Activated naive CD4-positive, alpha-beta T cell treated with anti-CD3 and anti-CD28 coated beads for 36 hours (primary cell): ENCODE data around the gene OR1K1. TPM values are rescaled to one million over a fixed set of nuclear protein-coding genes. Genes with fewer than 3 reads are reported as not detected.
"Not testable (repeated sequence)": the region's sequence is repeated elsewhere in the genome, so short reads cannot be mapped to it uniquely, and the experiment has no call there.

Experiments
- CTCF ChIA-PET: fragments of 350-600 bp; sonication (Branson Sonifier 250); formaldehyde crosslinking; loops from one replicate; lab custom pipeline; 2021; ENCODE audit warnings: antibody characterized with exemption; lab: Charles Lee
- DNase-seq: peaks from one replicate; pipeline ENCODE4 v3.0.0-alpha.2; 2020
- H3K27ac Mint-ChIP-seq: one replicate; pipeline ENCODE4 v1.8.0; 2021; ENCODE audit warnings: mild to moderate bottlenecking, mixed read lengths
- H3K27me3 Mint-ChIP-seq: one replicate; pipeline ENCODE4 v1.8.0; 2021; ENCODE audit warnings: low read depth, mixed read lengths
- H3K36me3 Mint-ChIP-seq: one replicate; pipeline ENCODE4 v1.8.0; 2021; ENCODE audit warnings: low read depth, mixed read lengths
- H3K4me1 Mint-ChIP-seq: one replicate; pipeline ENCODE4 v1.8.0; 2021; ENCODE audit warnings: low read depth, mixed read lengths
- H3K4me3 Mint-ChIP-seq: one replicate; pipeline ENCODE4 v1.8.0; 2021; ENCODE audit warnings: mild to moderate bottlenecking, moderate library complexity, mixed read lengths
- H3K9me3 Mint-ChIP-seq: one replicate; pipeline ENCODE4 v1.8.0; 2021; ENCODE audit warnings: mixed read lengths
- intact Hi-C: fragments of 100-400 bp; cut with micrococcal nuclease; formaldehyde crosslinking; loops from one replicate; pipeline ENCODE4 v1.15.1; 2023
- total RNA-seq, 2 experiments: library from RNA; stranded (reverse); gene quantifications; one replicate each; pipeline ENCODE4 v1.2.3, GENCODE V29; 2021

Gene OR1K1
- total RNA-seq, 2 experiments from 2014 or later = not detected

GRCh38 chr9:122837266-122837850, 37.4 kb downstream of the OR1K1 start:
- DNase-seq = no peak
- H3K4me3 Mint-ChIP-seq = no peak overlapping the region
- H3K27me3 Mint-ChIP-seq = no peaks in the 10 kb centered on the region
- peaks cover 11% of the 10 kb centered on the region for H3K4me1 Mint-ChIP-seq
- intact Hi-C loops = no loop called here
- no peaks in the 10 kb centered on the region for H3K9me3 Mint-ChIP-seq
- CTCF ChIA-PET = no interaction called here
- no peaks in the 10 kb centered on the region for H3K36me3 Mint-ChIP-seq
- no peak overlapping the region for H3K27ac Mint-ChIP-seq

- H3K27me3 Mint-ChIP-seq, H3K4me3 Mint-ChIP-seq, intact Hi-C loops, H3K9me3 Mint-ChIP-seq, DNase-seq, CTCF ChIA-PET, H3K36me3 Mint-ChIP-seq, H3K27ac Mint-ChIP-seq: not testable (repeated sequence)
- H3K4me1 Mint-ChIP-seq = peaks cover 11% of the 10 kb centered on the region
These were observed 38.5 kb downstream of the OR1K1 start for GRCh38 chr9:122838441-122838840.

GRCh38 chr9:122841501-122841900, 41.6 kb downstream of the OR1K1 start:
- DNase-seq = no peak
- Mint-ChIP-seq H3K4me1 (peaks cover 11% of the 10 kb centered on the region), H3K27ac (no peak overlapping the region), H3K27me3 (no peaks in the 10 kb centered on the region), H3K4me3 (no peak overlapping the region), H3K9me3 (no peaks in the 10 kb centered on the region), H3K36me3 (peaks cover 4% of the 10 kb centered on the region)
- intact Hi-C loops = loop anchor here (10.0 kb wide), 1 partner anchor 153 kb away; no protein-coding TSS in a partner anchor
- CTCF ChIA-PET = interaction anchor here (0.6 kb wide), 2 partner anchors 51 to 801 kb away, joined by 3 to 4 read pairs; no protein-coding TSS in a partner anchor

GRCh38 chr9:122844137-122844536, 44.2 kb downstream of the OR1K1 start:
- H3K36me3 Mint-ChIP-seq = peaks cover 8% of the 10 kb centered on the region
- no peak overlapping the region for H3K4me3 Mint-ChIP-seq
- no peaks in the 10 kb centered on the region for H3K9me3 Mint-ChIP-seq
- H3K4me1 Mint-ChIP-seq = peaks cover 24% of the 10 kb centered on the region
- CTCF ChIA-PET = interaction anchor here (1.7 kb wide), 1 partner anchor 9 kb away, joined by 3 read pairs; no protein-coding TSS in a partner anchor
- no peak for DNase-seq
- H3K27ac Mint-ChIP-seq = no peak overlapping the region
- H3K27me3 Mint-ChIP-seq = no peaks in the 10 kb centered on the region
- intact Hi-C loops = loop anchor here (10.0 kb wide), 1 partner anchor 151 kb away; no protein-coding TSS in a partner anchor

- H3K36me3 Mint-ChIP-seq = peaks cover 12% of the 10 kb centered on the region
- no peak overlapping the region for H3K27ac Mint-ChIP-seq
- CTCF ChIA-PET = interaction anchor here (1.7 kb wide), 1 partner anchor 10 kb away, joined by 3 read pairs; no protein-coding TSS in a partner anchor
- peaks cover 28% of the 10 kb centered on the region for H3K4me1 Mint-ChIP-seq
- no peaks in the 10 kb centered on the region for H3K9me3 Mint-ChIP-seq
- no peak overlapping the region for H3K4me3 Mint-ChIP-seq
- H3K27me3 Mint-ChIP-seq = no peaks in the 10 kb centered on the region
- no peak for DNase-seq
- intact Hi-C loops = loop anchor here (10.0 kb wide), 1 partner anchor 150 kb away; no protein-coding TSS in a partner anchor
These were observed 45.2 kb downstream of the OR1K1 start for GRCh38 chr9:122845116-122845515.

GRCh38 chr9:122846371-122846940, 46.5 kb downstream of the OR1K1 start:
- Mint-ChIP-seq H3K4me3 (no peak overlapping the region), H3K4me1 (peaks cover 28% of the 10 kb centered on the region), H3K9me3 (no peaks in the 10 kb centered on the region), H3K27ac (peak overlapping the region; percentile 79), H3K36me3 (peaks cover 24% of the 10 kb centered on the region), H3K27me3 (no peaks in the 10 kb centered on the region)
- DNase-seq = no peak
- intact Hi-C loops = loop anchor here (2.0 to 10.0 kb wide), 3 partner anchors 18 to 148 kb away; partner anchors contain the start of genes PDCL and RC3H2
- CTCF ChIA-PET = no interaction called here

GRCh38 chr9:122848256-122848943, 48.5 kb downstream of the OR1K1 start:
- H3K4me1 Mint-ChIP-seq = peaks cover 28% of the 10 kb centered on the region
- H3K27ac Mint-ChIP-seq = peak overlapping the region; percentile 2
- intact Hi-C loops = loop anchor here (10.0 kb wide), 1 partner anchor 146 kb away; no protein-coding TSS in a partner anchor
- H3K27me3 Mint-ChIP-seq = no peaks in the 10 kb centered on the region
- H3K4me3 Mint-ChIP-seq = no peak overlapping the region
- H3K36me3 Mint-ChIP-seq = peaks cover 24% of the 10 kb centered on the region
- no peak for DNase-seq
- CTCF ChIA-PET = no interaction called here
- H3K9me3 Mint-ChIP-seq = no peaks in the 10 kb centered on the region

Other genes with a start within 250 kb of the OR1K1 start
- not detected for gene OR1N2, start 247.0 kb upstream of the OR1K1 start, total RNA-seq
- gene OR1L8, start 216.7 kb upstream of the OR1K1 start, total RNA-seq = not detected
- not detected for gene OR1Q1, start 185.4 kb upstream of the OR1K1 start, total RNA-seq
- not detected for gene OR1B1, start 142.5 kb upstream of the OR1K1 start, total RNA-seq
- gene OR1L1, start 138.4 kb upstream of the OR1K1 start, total RNA-seq = not detected
- gene OR1L3, start 125.0 kb upstream of the OR1K1 start, total RNA-seq = not detected
- not detected for gene OR1L4, start 76.1 kb upstream of the OR1K1 start, total RNA-seq
- not detected for gene OR1L6, start 57.8 kb upstream of the OR1K1 start, total RNA-seq
- gene OR5C1, start 11.2 kb upstream of the OR1K1 start, total RNA-seq = not detected
- 10 to 100 TPM; 19.5 to 19.6 TPM for gene PDCL, start 28.5 kb downstream of the OR1K1 start, total RNA-seq
- 10 to 100 TPM; 20.2 to 21.3 TPM for gene RC3H2, start 105.2 kb downstream of the OR1K1 start, total RNA-seq
- gene ZBTB6, start 113.2 kb downstream of the OR1K1 start, total RNA-seq = 1 to 10 TPM; 7.7 to 8.0 TPM
- 1 to 10 TPM; 5.5 to 5.7 TPM for gene ZBTB26, start 131.4 kb downstream of the OR1K1 start, total RNA-seq
- 10 to 100 TPM; 19.7 to 21.3 TPM for gene RABGAP1, start 140.9 kb downstream of the OR1K1 start, total RNA-seq
- gene GPR21, start 233.5 kb downstream of the OR1K1 start, total RNA-seq = under 1 TPM; 0.32 to 0.50 TPM